HL-60 (cell line): Measurements from ENCODE around the gene CD3D.

Experiments used
- DNase-seq, 2 experiments: peaks; one replicate each; pipeline ENCODE4 v3.0.0-alpha.2; 2010 to 2020; ENCODE audit warnings: low read depth in 1 of 2, low spot score in 1 of 2
- H3K27ac ChIP-seq: fragments of 250-450 bp; sonication (Bioruptor Pico); replicated peaks from 2 replicates; pipeline ENCODE4 v1.5.1; 2020; ENCODE audit warnings: mild to moderate bottlenecking, moderate library complexity
- H3K27me3 ChIP-seq: fragments of 250-450 bp; sonication (Bioruptor Pico); 2 replicates; pipeline ENCODE4 v1.5.1; 2021; ENCODE audit warnings: mild to moderate bottlenecking, moderate library complexity; ENCODE audit not compliant: insufficient read depth, poor library complexity, severe bottlenecking
- H3K4me3 ChIP-seq: replicated peaks from 2 replicates; pipeline ENCODE4 v1.5.1; 2011; ENCODE audit warnings: mild to moderate bottlenecking, control low read depth, low read length; ENCODE audit not compliant: insufficient read depth
- GABPA ChIP-seq: IDR thresholded peaks from 2 replicates; pipeline ENCODE4 v1.6.1; 2012; ENCODE audit warnings: low read depth
- POLR2AphosphoS5 ChIP-seq: IDR thresholded peaks from 2 replicates; pipeline ENCODE4 v1.6.1; 2012; ENCODE audit warnings: low read depth
- SPI1 ChIP-seq: IDR thresholded peaks from 2 replicates; pipeline ENCODE4 v1.6.1; 2012; ENCODE audit warnings: low read depth, mild to moderate bottlenecking, borderline replicate concordance
- TF ChIP-seq, protein P1 (sequence below): IDR thresholded peaks from one replicate; pipeline ENCODE4 v1.5.1; 2011; ENCODE audit warnings: low read length, control low read depth, inconsistent platforms; ENCODE audit not compliant: insufficient read depth
- TF ChIP-seq, protein P2 (sequence below): IDR thresholded peaks from 2 replicates; pipeline ENCODE4 v1.6.1; 2012; ENCODE audit warnings: low read depth; ENCODE audit not compliant: insufficient replicate concordance

Gene CD3D

DNA sequence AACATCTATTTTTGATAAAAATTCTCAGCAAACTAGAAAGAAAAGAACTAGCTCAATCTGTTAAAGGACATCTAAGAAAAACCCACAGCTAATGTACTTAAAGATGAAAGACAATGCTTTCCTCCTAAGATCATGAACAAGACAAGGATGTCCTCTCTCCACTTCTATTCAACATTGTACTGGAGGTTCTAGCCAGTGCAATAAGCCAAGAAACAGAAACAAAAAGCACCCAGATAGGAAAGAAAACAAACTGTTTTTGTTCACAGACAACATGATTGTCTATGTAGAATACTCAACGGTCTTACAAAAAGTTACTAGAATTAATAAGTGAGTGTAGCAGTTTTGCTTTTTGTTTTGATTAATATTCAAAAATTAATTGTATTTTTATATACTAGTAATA lies 7.8 kb downstream of the CD3D start:
- no peak for DNase-seq
- H3K27ac ChIP-seq: no peak overlapping the region
- no peaks in the 10 kb centered on the region for H3K27me3 ChIP-seq
- TF ChIP-seq GABPA: no peak
- no peak for TF ChIP-seq POLR2AphosphoS5
- TF ChIP-seq, protein P1, sequence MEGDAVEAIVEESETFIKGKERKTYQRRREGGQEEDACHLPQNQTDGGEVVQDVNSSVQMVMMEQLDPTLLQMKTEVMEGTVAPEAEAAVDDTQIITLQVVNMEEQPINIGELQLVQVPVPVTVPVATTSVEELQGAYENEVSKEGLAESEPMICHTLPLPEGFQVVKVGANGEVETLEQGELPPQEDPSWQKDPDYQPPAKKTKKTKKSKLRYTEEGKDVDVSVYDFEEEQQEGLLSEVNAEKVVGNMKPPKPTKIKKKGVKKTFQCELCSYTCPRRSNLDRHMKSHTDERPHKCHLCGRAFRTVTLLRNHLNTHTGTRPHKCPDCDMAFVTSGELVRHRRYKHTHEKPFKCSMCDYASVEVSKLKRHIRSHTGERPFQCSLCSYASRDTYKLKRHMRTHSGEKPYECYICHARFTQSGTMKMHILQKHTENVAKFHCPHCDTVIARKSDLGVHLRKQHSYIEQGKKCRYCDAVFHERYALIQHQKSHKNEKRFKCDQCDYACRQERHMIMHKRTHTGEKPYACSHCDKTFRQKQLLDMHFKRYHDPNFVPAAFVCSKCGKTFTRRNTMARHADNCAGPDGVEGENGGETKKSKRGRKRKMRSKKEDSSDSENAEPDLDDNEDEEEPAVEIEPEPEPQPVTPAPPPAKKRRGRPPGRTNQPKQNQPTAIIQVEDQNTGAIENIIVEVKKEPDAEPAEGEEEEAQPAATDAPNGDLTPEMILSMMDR: no peak
- TF ChIP-seq, protein P2, sequence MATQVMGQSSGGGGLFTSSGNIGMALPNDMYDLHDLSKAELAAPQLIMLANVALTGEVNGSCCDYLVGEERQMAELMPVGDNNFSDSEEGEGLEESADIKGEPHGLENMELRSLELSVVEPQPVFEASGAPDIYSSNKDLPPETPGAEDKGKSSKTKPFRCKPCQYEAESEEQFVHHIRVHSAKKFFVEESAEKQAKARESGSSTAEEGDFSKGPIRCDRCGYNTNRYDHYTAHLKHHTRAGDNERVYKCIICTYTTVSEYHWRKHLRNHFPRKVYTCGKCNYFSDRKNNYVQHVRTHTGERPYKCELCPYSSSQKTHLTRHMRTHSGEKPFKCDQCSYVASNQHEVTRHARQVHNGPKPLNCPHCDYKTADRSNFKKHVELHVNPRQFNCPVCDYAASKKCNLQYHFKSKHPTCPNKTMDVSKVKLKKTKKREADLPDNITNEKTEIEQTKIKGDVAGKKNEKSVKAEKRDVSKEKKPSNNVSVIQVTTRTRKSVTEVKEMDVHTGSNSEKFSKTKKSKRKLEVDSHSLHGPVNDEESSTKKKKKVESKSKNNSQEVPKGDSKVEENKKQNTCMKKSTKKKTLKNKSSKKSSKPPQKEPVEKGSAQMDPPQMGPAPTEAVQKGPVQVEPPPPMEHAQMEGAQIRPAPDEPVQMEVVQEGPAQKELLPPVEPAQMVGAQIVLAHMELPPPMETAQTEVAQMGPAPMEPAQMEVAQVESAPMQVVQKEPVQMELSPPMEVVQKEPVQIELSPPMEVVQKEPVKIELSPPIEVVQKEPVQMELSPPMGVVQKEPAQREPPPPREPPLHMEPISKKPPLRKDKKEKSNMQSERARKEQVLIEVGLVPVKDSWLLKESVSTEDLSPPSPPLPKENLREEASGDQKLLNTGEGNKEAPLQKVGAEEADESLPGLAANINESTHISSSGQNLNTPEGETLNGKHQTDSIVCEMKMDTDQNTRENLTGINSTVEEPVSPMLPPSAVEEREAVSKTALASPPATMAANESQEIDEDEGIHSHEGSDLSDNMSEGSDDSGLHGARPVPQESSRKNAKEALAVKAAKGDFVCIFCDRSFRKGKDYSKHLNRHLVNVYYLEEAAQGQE: no peak
- TF ChIP-seq SPI1: no peak
- H3K4me3 ChIP-seq: no peak overlapping the region

DNA sequence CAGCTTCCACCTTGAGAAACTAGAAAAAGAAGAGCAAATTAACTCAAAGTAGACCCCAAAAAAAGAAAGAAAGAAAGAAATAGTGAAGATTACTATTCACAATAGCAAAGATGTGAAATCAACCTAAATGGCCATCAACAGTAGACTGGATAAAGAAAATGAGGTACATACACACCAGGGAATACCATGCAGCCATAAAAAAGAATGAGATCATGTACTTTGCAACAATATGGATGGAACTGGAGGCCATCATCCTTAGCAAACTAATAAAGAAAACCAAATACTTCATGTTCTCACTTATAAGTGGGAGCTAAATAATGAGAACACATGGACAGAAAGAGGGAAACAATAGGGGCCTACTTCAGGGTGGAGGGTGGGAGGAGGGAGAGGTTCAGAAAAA lies 13.8 kb downstream of the CD3D start:
- H3K27me3 ChIP-seq: no peaks in the 10 kb centered on the region
- no peak overlapping the region for H3K27ac ChIP-seq
- TF ChIP-seq SPI1 (no peak), GABPA (no peak), POLR2AphosphoS5 (no peak)
- TF ChIP-seq, protein P1: no peak
- TF ChIP-seq, protein P2: no peak
- DNase-seq: no peak
- no peak overlapping the region for H3K4me3 ChIP-seq

DNA sequence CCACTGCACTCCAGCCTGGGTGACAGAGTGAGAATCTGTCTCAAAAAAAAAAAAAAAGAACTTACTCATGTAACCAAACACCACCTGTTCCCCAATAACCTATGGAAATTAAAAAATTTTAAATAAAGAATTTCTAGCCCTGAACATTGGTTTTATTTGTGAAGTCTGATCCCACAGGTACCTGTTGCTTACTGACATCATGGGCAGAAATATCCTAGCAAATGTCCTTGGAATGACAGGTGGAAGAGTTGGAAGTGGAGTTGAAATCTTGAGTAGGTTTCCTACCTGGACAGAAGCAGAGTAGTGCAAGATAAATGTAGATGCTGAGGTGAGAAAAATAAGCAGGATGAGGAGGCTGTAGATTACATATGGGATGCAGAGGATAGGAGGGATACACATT lies 17.2 kb downstream of the CD3D start:
- H3K27ac ChIP-seq: no peak overlapping the region
- H3K4me3 ChIP-seq: no peak overlapping the region
- DNase-seq: no peak
- no peaks in the 10 kb centered on the region for H3K27me3 ChIP-seq
- TF ChIP-seq, protein P1: no peak
- TF ChIP-seq, protein P2: no peak
- no peak for TF ChIP-seq POLR2AphosphoS5
- no peak for TF ChIP-seq SPI1
- no peak for TF ChIP-seq GABPA
